CD4-positive, alpha-beta T cell treated with Interleukin-6 at 100 ng/mL for 8 hours (primary cell): ENCODE measurements around the gene TPK1.

ENCODE experiments used
- DNase-seq: peaks from one replicate; pipeline ENCODE4 v3.0.0-alpha.2; 2020; ENCODE audit warnings: mixed read lengths, low spot score

The TPK1 gene

GRCh38 chr7:144407266-144407931, 428.5 kb downstream of the TPK1 start:
- no peak for DNase-seq

DNA sequence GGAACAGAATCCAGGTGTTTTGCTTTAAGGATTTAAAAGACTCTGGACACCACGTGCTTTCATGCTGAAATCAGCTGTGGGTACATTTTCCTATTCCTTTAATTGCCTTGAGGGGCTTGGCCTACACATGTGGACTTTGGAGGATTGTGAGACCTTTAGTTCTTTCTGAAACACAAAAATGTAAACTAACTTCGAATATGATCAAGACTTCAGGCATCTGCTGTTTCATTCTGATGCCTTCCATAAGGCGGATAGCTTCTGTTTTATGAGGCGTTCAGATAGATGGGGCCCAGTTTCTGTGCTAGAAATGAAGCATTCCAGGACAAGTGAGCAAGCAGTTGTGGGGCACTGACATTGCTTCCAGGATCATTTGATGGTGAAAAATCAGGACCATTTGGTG, 430.9 kb downstream of the TPK1 start:
- no peak for DNase-seq

DNA sequence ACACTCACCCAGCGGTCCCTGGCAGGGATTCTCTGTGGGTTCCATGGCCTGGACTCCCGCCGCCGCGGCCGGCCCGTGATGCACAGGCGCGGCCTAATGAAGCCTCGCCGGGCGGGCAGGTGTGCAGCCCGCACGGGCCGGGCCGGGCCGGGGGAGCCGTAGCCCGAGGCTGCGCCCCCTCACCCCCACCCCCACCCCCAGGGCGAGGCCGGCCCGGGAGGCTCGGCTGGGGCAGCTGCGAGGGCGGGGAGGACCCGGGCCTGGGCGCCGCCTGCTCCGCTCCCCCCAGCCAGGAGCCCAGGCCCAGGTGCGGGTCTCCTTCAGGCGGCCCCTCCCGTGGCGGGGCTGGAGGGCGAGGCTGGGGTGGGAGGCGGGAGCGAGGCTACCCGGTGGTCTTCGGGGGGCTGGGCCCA, 432.2 kb downstream of the TPK1 start, which contains the start of gene NOBOX:
TSS of gene NOBOX (minus strand) at position 45 of the 413 bp plus-strand sequence.
- DNase-seq = no peak

DNA sequence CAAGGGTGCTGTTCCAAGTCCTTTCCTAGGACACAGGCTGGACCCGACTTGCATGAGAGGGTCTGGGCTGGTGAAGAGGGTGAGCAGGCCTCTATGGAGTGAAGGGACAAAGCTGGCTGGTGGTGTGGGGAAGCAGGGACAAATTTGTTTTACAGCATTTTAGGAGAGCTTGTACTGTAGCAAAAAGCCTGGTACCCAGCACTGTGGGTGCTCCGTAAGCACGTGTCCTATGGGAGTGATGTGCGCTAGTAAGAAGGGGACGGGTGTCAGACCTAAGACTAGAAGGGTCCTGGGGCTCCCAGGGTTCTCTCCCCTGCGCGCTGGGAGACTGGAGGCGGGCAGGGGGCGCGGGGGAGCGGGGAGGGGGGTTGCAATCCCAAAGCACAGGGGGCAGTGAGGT, 432.8 kb downstream of the TPK1 start:
- no peak for DNase-seq
